ENCODE measurements around the gene FANK1.

- TF ChIP-seq CTCF (IDR thresholded peaks at IDR 0.05; ENCODE audit: insufficient read depth, low read length) (no peak), POLR2AphosphoS5 (IDR thresholded peaks at IDR 0.05; ENCODE audit: low read depth) (no peak), REST (IDR thresholded peaks at IDR 0.05; ENCODE audit: insufficient replicate concordance, low read depth) (no peak), SPI1 (IDR thresholded peaks at IDR 0.05; ENCODE audit: borderline replicate concordance, low read depth) (no peak)
Measured at GRCh38 chr10:126006906-126007305, 110.5 kb downstream of the FANK1 start.

Data from HL-60 (cell line).